Subcutaneous adipose tissue (tissue), 4 donors: Measurements from ENCODE around the gene KCTD1. TPM values are rescaled to one million over a fixed set of nuclear protein-coding genes. Genes with fewer than 3 reads are reported as not detected.

Experiments used
- total RNA-seq, 4 donors: library from RNA; depleted of rRNA; stranded (reverse); fragments of >200 nt; gene quantifications; one replicate each; pipeline ENCODE4 v1.1.0, GENCODE V29; 2016
- TF ChIP-seq, protein P1 (sequence below): fragments of 450-650 bp; IDR thresholded peaks from one replicate; pipeline ENCODE4 v1.5.1; 2016; ENCODE audit warnings: low read depth, mild to moderate bottlenecking, control low read depth, antibody characterized with exemption, moderate library complexity

Gene KCTD1
- 10 to 100 TPM in 1 of 4 donors, 1 to 10 TPM in 3; 5.9 to 15.8 (median 8.5) TPM for total RNA-seq

- TF ChIP-seq, protein P1, sequence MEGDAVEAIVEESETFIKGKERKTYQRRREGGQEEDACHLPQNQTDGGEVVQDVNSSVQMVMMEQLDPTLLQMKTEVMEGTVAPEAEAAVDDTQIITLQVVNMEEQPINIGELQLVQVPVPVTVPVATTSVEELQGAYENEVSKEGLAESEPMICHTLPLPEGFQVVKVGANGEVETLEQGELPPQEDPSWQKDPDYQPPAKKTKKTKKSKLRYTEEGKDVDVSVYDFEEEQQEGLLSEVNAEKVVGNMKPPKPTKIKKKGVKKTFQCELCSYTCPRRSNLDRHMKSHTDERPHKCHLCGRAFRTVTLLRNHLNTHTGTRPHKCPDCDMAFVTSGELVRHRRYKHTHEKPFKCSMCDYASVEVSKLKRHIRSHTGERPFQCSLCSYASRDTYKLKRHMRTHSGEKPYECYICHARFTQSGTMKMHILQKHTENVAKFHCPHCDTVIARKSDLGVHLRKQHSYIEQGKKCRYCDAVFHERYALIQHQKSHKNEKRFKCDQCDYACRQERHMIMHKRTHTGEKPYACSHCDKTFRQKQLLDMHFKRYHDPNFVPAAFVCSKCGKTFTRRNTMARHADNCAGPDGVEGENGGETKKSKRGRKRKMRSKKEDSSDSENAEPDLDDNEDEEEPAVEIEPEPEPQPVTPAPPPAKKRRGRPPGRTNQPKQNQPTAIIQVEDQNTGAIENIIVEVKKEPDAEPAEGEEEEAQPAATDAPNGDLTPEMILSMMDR = no peak
Measured at GRCh38 chr18:26548415-26549262, at the start of gene KCTD1. Gene KCTD1 (minus strand): TSS chr18:26548553. CDS start chr18:26548536, 17 bp downstream.

DNA sequence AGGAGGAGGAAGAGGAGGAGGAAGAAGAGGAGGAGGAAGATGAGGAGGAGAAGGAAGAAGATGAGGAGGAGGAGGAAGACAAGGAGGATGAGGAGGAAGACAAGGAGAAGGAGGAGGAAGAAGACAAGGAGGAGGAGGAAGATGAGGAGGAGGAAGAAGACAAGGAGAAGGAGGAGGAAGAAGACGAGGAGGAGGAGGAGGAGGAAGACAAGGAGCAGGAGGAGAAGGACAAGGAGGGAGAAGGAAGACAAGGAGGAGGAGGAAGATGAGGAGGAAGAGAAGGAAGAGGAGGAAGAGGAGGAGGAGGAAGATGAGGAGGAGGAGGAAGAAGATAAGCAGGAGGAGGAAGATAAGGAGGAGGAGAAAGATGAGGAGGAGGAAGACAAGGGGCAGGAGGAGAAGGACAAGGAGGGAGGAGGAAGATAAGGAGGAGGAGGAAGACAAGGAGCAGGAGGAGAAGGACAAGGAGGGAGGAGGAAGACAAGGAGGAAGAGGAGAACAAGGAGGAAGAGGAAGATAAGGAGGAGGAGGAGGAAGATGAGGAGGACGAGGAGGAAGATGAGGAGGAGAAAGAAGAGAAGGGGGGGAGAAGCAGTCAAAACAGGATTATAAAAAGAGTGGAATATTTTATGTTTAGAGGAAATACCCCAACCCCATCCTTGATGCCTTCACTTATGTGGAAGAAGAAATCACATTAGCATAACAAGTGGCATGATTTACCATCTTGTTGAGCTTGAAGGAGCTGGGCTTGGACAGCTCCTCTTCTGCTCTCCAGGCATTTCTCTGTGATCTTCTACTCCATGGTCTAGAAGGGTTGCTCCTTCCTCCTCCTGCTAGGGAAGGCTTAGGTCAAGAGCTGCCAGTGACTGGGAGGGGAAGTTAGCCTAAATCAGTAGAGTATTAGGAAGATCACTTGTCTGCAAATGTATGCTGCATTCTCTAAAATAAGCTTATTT, 45.3 kb upstream of the KCTD1 start:
- TF ChIP-seq, protein P1 = no peak

DNA sequence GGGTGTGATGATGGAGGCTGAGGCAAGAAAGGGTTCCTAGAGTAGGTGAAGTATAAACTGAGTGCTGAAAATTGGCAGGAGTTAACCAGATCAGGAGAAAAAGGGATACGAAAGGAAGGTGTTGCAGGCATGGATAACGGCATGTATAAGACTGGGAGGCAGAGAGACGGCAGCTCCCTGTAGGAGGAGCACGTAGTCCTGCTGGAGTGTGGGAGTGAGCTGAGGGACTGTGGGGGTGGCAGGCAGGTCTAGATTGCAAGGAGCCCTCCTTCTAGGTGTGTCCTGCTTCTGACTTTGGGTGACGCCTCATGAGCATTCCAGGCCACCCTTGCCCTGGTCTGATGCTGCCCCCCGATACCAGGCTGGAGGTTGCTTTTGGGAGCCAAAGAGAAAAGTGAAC, 36.4 kb upstream of the KCTD1 start:
- TF ChIP-seq, protein P1 = no peak

GRCh38 chr18:26579941-26580618, 31.7 kb upstream of the KCTD1 start:
- TF ChIP-seq, protein P1 = no peak

- TF ChIP-seq, protein P1 = no peak
Measured at GRCh38 chr18:26575865-26576217, 27.5 kb upstream of the KCTD1 start.

- TF ChIP-seq, protein P1 = no peak
Measured at GRCh38 chr18:26574958-26575864, 26.9 kb upstream of the KCTD1 start.
